NB4 (cell line): ENCODE data around the gene KBTBD13.
A peak's percentile ranks its signal among the peaks of the same experiment; 100 is the strongest.
"Not testable (repeated sequence)": the region's sequence is repeated elsewhere in the genome, so short reads cannot be mapped to it uniquely, and the experiment has no call there.

ENCODE experiments used
- DNase-seq: peaks from one replicate; pipeline ENCODE4 v3.0.0; 2010; ENCODE audit warnings: low read depth
- H3K4me3 ChIP-seq: one replicate; pipeline ENCODE4 v1.5.1; 2011; ENCODE audit warnings: mild to moderate bottlenecking, low read depth, low read length, moderate library complexity
- MYC ChIP-seq: IDR thresholded peaks from 2 replicates; pipeline ENCODE4 v1.6.1; 2011; ENCODE audit warnings: low read depth, low read length
- POLR2A ChIP-seq: IDR thresholded peaks from 2 replicates; pipeline ENCODE4 v1.6.1; 2011; ENCODE audit warnings: mild to moderate bottlenecking; ENCODE audit not compliant: insufficient read length; ENCODE audit errors: extremely low read depth
- TF ChIP-seq, protein P1 (sequence below): IDR thresholded peaks from 2 replicates; pipeline ENCODE4 v1.6.1; 2011; ENCODE audit warnings: low read depth, low read length
- TF ChIP-seq, protein P2 (sequence below): IDR thresholded peaks from one replicate; pipeline ENCODE4 v1.5.1; 2012; ENCODE audit warnings: low read depth, low read length

The KBTBD13 gene

GRCh38 chr15:65069179-65069578, 7.4 kb upstream of the KBTBD13 start:
- H3K4me3 ChIP-seq, result no peak overlapping the region
- DNase-seq, result no peak
- TF ChIP-seq MYC (no peak), POLR2A (no peak)
- TF ChIP-seq, protein P1, sequence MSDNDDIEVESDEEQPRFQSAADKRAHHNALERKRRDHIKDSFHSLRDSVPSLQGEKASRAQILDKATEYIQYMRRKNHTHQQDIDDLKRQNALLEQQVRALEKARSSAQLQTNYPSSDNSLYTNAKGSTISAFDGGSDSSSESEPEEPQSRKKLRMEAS, result no peak
- TF ChIP-seq, protein P2, sequence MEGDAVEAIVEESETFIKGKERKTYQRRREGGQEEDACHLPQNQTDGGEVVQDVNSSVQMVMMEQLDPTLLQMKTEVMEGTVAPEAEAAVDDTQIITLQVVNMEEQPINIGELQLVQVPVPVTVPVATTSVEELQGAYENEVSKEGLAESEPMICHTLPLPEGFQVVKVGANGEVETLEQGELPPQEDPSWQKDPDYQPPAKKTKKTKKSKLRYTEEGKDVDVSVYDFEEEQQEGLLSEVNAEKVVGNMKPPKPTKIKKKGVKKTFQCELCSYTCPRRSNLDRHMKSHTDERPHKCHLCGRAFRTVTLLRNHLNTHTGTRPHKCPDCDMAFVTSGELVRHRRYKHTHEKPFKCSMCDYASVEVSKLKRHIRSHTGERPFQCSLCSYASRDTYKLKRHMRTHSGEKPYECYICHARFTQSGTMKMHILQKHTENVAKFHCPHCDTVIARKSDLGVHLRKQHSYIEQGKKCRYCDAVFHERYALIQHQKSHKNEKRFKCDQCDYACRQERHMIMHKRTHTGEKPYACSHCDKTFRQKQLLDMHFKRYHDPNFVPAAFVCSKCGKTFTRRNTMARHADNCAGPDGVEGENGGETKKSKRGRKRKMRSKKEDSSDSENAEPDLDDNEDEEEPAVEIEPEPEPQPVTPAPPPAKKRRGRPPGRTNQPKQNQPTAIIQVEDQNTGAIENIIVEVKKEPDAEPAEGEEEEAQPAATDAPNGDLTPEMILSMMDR, result no peak

DNA sequence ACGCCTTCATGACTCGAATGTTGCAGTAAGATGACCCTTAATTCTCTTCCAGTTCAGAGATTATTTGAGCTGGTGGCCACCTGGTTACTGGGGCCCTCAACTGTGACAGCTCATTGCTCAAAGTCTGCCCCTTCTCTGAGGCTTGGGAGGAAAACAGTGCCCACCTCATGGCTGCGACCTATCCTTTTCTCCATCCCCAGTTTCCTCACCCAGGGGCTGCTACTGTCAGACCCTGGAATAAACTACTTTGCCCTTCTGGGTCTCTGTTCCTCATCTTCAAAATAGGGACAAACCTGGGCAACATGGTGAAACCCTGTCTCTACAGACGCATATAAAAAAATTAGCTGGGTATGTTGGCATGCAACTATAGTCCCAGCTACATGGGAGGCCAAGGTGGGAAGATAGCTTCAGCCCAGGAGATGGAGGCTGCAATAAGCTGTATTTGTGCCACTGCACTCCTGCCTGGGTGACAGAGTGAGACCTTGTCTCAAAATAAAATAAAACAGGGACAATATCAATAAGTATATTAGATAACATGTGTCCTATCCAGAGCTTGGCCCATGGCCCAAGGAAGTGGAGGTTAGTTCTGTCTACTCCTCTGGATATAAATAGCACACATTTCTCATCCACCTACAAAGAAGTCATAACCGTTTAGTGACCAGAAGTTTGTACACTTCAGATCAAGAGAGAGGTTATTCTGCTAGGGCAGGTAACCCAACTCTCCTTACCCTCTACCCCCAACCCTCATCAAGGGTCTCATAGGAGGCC, 6.6 kb upstream of the KBTBD13 start:
- DNase-seq, result no peak
- no peak for TF ChIP-seq MYC
- TF ChIP-seq POLR2A, result no peak
- TF ChIP-seq, protein P1, result no peak
- TF ChIP-seq, protein P2, result no peak

DNA sequence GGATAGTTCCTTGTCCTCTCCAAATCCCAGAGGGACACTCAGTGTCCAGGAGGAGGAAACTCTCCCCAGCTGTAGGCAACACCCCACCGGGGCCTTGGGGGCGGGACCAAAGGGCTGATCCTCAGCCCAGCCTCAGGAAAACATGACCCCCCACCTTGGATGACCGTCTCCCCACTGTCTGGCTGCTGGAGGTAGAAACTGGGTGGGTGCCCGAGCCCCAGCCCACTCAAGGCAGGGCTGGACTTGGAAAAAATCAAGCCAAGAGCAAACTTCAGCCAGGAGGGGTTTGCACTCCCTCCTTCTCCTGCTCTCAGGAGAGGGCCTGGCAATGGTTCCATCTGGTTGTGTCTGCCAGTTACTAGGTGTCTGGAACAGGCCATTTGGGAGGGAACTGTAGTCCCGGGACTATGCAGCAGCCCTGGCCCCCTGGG, 5.2 kb upstream of the KBTBD13 start:
- DNase-seq, result no peak
- TF ChIP-seq POLR2A, result no peak
- TF ChIP-seq, protein P2, result no peak
- no peak for TF ChIP-seq MYC
- TF ChIP-seq, protein P1, result no peak
- no peak overlapping the region for H3K4me3 ChIP-seq

More for the DNA sequence above, 6.6 kb upstream of the KBTBD13 start:
- no peak overlapping the region for H3K4me3 ChIP-seq

DNA sequence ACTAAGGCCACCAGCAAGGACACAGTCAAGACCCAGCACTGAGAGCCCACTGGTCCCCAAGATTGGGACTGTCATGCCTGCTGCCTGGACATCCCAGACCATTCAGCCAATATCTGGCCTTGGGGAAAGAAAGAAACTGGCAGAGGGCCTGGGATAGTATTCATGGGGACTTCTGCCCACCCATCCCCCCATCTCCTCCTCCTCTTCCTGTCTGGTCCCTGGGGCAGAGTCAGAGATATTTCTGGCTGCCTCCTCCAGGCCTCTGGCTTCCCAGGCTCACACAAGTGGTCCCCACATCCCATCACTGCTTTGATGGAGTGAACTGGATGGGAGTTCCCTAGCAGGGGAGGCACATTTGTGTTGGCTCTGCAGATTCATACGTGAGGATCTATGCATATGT, 4.5 kb upstream of the KBTBD13 start:
- DNase-seq, result peak; percentile 32
- no peak overlapping the region for H3K4me3 ChIP-seq
- TF ChIP-seq, protein P2, result no peak

DNA sequence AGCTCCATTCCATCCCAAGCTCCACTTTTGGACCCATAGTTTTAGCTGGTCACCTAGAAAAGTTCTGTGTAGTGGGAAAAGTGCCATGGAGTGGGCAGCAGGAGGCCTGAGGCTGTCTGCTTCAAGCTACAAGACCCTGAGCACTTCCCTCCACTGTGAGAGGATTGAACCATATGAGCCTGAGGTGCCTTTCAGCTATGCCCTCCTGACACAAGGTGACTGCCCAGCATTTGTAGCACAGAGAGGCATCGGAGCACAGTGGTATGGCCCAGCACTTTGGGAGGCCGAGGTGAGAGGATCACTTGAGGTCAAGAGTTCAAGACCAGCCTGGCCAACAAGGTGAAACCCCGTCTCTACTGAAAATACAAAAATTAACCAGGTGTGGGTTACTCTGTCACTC, 3.9 kb upstream of the KBTBD13 start:
- no peak for TF ChIP-seq POLR2A
- TF ChIP-seq, protein P1, result no peak
- TF ChIP-seq, protein P2, result no peak
- TF ChIP-seq MYC, result no peak
- DNase-seq, result no peak
- no peak overlapping the region for H3K4me3 ChIP-seq

DNA sequence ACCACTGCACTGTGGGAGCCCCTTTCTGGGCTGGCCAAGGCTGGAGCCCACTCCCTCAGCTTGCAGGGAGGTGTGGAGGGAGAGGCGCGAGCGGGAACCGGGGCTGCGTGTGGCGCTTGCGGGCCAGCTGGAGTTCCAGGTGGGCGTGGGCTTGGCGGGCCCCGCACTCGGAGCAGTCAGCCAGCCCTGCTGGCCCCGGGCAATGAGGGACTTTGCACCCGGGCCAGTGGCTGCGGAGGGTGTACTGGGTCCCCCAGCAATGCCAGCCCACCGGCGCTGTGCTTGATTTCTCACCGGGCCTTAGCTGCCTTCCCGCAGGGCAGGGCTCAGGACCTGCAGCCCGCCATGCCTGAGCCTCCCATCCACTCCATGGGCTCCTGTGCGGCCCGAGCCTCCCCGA, 1.6 kb upstream of the KBTBD13 start:
- DNase-seq, H3K4me3 ChIP-seq: not testable (repeated sequence)

DNA sequence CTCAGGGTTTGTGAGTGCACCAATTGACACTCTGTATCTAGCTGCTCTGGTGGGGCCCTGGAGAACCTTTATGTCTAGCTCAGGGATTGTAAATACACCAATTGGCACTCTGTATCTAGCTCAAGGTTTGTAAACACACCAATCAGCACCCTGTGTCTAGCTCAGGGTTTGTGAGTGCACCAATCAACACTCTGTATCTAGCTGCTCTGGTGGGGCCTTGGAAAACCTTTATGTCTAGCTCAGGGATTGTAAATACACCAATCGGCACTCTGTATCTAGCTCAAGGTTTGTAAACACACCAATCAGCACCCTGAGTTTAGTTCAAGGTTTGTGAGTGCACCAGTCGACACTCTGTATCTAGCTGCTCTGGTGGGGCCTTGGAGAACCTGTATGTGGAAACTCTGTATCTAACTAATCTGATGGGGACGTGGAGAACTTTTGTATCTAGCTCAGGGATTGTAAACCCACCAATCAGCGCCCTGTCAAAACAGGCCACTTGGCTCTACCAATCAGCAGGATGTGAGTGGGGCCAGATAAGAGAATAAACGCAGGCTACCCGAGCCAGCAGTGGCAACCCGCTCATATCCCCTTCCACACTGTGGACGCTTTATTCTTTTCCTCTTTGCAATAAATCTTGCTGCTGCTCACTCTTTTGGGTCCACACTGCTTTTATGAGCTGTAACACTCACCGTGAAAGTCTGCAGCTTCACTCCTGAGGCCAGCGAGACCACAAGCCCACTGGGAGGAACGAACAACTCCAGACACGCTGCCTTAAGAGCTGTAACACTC, 745 bp upstream of the KBTBD13 start:
- not testable (repeated sequence) for H3K4me3 ChIP-seq, DNase-seq
